Stimulated activated effector memory CD8-positive, alpha-beta T cell treated with anti-CD3 and anti-CD28 coated beads, Interleukin-12 subunit alpha, Interleukin-12 subunit beta, amount 100 ng/mL, for 72 hours (primary cell): ENCODE results near the gene MEPE.

Source experiments
- ATAC-seq: fragments of 150-1000 bp; cut with Tn5 transposase; 2 replicates; pipeline ENCODE4 v1.10.0; 2021
- DNase-seq, 2 donors: peaks; one replicate each; pipeline ENCODE4 v3.0.0; 2021 to 2022; ENCODE audit warnings: low spot score in 2 of 2
- H3K27ac Mint-ChIP-seq: one replicate; pipeline ENCODE4 v1.8.0; 2022; ENCODE audit warnings: mild to moderate bottlenecking, mixed read lengths
- H3K36me3 Mint-ChIP-seq: one replicate; pipeline ENCODE4 v1.8.0; 2022; ENCODE audit warnings: mild to moderate bottlenecking, mixed read lengths
- H3K4me1 Mint-ChIP-seq: one replicate; pipeline ENCODE4 v1.8.0; 2022; ENCODE audit warnings: mixed read lengths
- H3K4me3 Mint-ChIP-seq: one replicate; pipeline ENCODE4 v1.8.0; 2022; ENCODE audit warnings: mild to moderate bottlenecking, mixed read lengths
- H3K9me3 Mint-ChIP-seq: one replicate; pipeline ENCODE4 v1.8.0; 2022; ENCODE audit warnings: mixed read lengths

MEPE gene

GRCh38 chr4:87832669-87833068 is at the start of gene MEPE:
Gene MEPE, plus strand, starts transcription at chr4:87832969. Its CDS starts 1,746 bp downstream, at chr4:87834715.
- Mint-ChIP-seq H3K4me3 (no peak within 1 kb of the TSS), H3K36me3 (no peaks in the 10 kb centered on the region), H3K4me1 (no peaks in the 10 kb centered on the region), H3K9me3 (no peaks in the 10 kb centered on the region), H3K27ac (no peak within 1 kb of the TSS)
- ATAC-seq (no peak), DNase-seq (no peak)

- Mint-ChIP-seq H3K4me1 (no peaks in the 10 kb centered on the region), H3K36me3 (no peaks in the 10 kb centered on the region), H3K4me3 (no peak overlapping the region), H3K27ac (no peak overlapping the region), H3K9me3 (no peaks in the 10 kb centered on the region)
- ATAC-seq, result no peak
- DNase-seq, result no peak
Observed at GRCh38 chr4:87783781-87784180, 49.0 kb upstream of the MEPE start.

- Mint-ChIP-seq H3K4me1 (no peaks in the 10 kb centered on the region), H3K27ac (no peak overlapping the region), H3K36me3 (no peaks in the 10 kb centered on the region), H3K4me3 (no peak overlapping the region), H3K9me3 (no peaks in the 10 kb centered on the region)
- ATAC-seq (no peak), DNase-seq (no peak)
Observed at GRCh38 chr4:87785731-87786509, 46.8 kb upstream of the MEPE start.

DNA sequence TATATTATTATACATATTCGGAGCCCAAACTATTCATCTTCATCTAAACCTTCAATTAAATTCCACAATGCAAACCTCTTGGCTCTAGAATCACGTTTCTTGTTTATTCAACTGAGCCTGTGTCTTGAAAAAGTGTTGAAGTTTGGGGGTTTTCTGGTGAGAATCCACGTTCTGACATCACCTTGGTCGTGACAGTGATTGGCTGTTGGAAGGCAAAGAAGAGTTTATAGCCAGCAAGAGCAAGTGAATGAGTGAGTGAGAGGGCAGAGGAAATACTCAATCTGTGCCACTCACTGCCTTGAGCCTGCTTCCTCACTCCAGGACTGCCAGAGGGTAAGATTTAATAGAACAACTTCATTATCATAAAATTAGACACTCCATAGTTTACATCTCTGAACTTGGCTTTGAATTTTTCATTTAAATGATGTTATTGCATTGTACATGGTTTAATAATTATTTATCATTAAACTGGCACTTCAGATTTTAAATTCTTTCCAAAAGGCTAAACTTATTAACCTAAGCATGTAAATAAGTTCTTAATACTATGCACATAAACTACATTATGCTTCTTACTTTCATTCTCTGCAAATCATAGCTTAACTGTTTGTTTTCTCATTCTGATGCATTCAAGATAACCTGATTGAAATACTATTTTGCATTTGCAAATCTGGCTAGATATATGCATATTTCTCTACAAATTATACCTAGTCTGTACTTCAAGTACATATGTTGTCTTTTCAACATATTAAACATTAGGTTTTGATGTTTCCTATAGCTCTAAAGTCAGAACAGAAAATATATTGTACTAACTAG is 33.3 kb upstream of the MEPE start, which contains the start of gene IBSP:
TSS of gene IBSP (plus strand) at position 254 of the 813 bp plus-strand sequence. CDS start 2,808 bp downstream, outside the sequence.
- DNase-seq (no peak), ATAC-seq (no peak)
- H3K36me3 Mint-ChIP-seq, result no peaks in the 10 kb centered on the region
- H3K9me3 Mint-ChIP-seq, result no peaks in the 10 kb centered on the region
- H3K4me1 Mint-ChIP-seq, result no peaks in the 10 kb centered on the region
- no peak within 1 kb of the TSS for H3K4me3 Mint-ChIP-seq
- no peak within 1 kb of the TSS for H3K27ac Mint-ChIP-seq

DNA sequence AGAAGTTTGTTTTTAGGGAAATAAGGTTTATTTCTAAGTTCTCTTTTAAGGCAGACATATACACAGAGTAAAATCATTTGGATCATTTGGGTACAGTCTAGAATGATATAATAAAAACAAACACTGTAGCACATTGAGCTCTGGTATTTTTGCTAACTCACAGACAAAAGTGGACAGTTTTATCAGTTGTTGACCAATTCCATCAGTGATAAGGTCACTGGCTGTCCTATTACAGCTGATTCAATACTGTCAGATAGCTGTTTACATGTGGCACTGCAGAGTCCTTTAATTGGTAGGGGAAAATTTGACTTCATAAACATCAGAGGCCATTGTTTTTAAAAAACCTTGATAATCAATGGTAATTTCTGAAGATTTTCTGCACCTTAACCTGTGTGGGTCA is 29.9 kb upstream of the MEPE start:
- ATAC-seq, result no peak
- no peaks in the 10 kb centered on the region for H3K36me3 Mint-ChIP-seq
- DNase-seq, result no peak
- no peak overlapping the region for H3K27ac Mint-ChIP-seq
- no peaks in the 10 kb centered on the region for H3K9me3 Mint-ChIP-seq
- no peaks in the 10 kb centered on the region for H3K4me1 Mint-ChIP-seq
- no peak overlapping the region for H3K4me3 Mint-ChIP-seq

DNA sequence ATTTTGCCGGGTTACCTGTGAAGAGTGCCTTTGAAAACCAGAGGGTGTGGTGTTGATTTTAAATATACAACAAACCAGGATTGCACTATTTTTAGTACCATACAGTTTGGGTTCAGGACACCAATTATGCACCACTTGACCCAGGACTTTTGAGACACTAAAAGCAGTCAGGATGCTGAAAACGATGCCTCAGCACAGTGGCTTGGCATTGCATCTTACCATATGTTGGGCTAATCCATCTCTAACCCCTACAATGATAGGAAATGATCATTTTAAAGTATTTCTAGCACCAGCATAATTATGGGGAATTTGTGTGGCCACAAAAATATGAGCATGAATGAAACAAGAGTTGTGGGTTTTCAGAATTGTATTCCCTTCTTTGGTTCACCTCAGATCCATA is 29.3 kb upstream of the MEPE start:
- ATAC-seq, result no peak
- no peaks in the 10 kb centered on the region for H3K4me1 Mint-ChIP-seq
- H3K4me3 Mint-ChIP-seq, result no peak overlapping the region

DNA sequence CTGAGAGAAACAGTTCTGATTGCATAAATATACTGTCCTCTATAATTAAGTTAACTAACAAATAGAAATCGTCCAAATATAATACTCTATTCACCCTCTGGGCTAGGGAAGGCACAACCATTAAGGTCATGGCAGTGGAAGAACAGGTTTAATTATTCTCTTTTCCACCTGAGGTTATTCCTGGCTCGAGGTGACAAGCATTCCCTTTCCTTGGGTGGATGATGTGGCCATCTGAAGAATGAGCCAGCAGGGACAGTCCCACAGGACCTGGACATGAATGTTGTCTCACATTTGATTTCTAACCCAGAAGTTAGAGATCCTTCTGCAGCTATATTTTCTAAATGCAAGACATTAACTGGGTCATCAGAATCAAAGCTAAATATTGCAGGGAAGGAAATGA is 27.9 kb upstream of the MEPE start:
- DNase-seq (no peak), ATAC-seq (no peak)
- no peak overlapping the region for H3K4me3 Mint-ChIP-seq
- H3K36me3 Mint-ChIP-seq, result no peaks in the 10 kb centered on the region
- no peaks in the 10 kb centered on the region for H3K4me1 Mint-ChIP-seq
- no peaks in the 10 kb centered on the region for H3K9me3 Mint-ChIP-seq
- H3K27ac Mint-ChIP-seq, result no peak overlapping the region

More for the DNA sequence above, 29.3 kb upstream of the MEPE start:
- H3K36me3 Mint-ChIP-seq, result no peaks in the 10 kb centered on the region
- DNase-seq, result no peak
- H3K27ac Mint-ChIP-seq, result no peak overlapping the region
- no peaks in the 10 kb centered on the region for H3K9me3 Mint-ChIP-seq

GRCh38 chr4:87805971-87806370 is 26.8 kb upstream of the MEPE start:
- no peak overlapping the region for H3K4me3 Mint-ChIP-seq
- no peak for DNase-seq
- H3K4me1 Mint-ChIP-seq, result no peaks in the 10 kb centered on the region
- no peaks in the 10 kb centered on the region for H3K9me3 Mint-ChIP-seq
- H3K27ac Mint-ChIP-seq, result no peak overlapping the region
- no peak for ATAC-seq
- H3K36me3 Mint-ChIP-seq, result no peaks in the 10 kb centered on the region

DNA sequence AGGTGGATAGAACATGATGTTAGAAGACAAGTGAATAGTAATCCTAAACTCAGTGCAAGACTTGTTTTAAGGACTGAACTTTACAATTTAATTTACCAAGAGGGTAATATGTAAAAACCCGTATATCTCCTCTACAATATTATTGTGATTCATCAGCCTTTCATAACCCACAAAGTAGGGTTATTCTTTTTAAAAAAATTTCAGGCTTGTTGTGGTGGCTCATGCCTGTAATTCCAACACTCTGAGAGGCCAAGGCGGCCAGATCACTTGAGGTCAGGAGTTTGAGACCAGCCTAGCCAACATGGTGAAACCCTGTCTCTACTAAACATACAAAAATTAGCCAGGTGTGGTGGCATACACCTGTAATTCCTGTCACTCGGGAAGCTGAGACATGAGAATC is 26.2 kb upstream of the MEPE start:
- Mint-ChIP-seq H3K4me1 (no peaks in the 10 kb centered on the region), H3K36me3 (no peaks in the 10 kb centered on the region), H3K9me3 (peaks cover 3% of the 10 kb centered on the region), H3K4me3 (no peak overlapping the region), H3K27ac (no peak overlapping the region)
- DNase-seq, result no peak
- ATAC-seq, result no peak

DNA sequence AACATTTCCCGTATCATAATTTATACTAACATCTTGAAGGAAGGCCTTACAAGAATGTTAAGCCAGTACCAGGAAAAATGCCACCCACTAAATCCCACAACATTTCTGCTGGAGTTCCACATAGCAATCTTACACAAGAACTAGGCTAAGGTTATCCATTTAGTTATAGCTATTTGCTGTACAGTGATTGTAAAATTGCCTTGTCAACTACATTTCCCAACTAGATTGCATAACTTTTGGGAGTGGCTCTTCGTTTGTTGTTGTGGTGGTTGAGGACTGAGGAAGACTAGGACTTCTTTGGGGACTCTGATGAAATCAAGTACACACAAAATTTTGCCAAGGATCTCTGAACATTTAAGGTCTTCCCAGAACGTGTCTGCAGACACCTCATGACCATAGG is 25.4 kb upstream of the MEPE start:
- Mint-ChIP-seq H3K4me3 (no peak overlapping the region), H3K36me3 (no peaks in the 10 kb centered on the region), H3K27ac (no peak overlapping the region), H3K9me3 (peaks cover 3% of the 10 kb centered on the region), H3K4me1 (no peaks in the 10 kb centered on the region)
- DNase-seq (no peak), ATAC-seq (no peak)

- ATAC-seq (no peak), DNase-seq (no peak)
- Mint-ChIP-seq H3K36me3 (no peaks in the 10 kb centered on the region), H3K27ac (no peak overlapping the region), H3K4me3 (no peak overlapping the region), H3K9me3 (peaks cover 6% of the 10 kb centered on the region), H3K4me1 (no peaks in the 10 kb centered on the region)
Observed at GRCh38 chr4:87811977-87812376, 20.8 kb upstream of the MEPE start.

DNA sequence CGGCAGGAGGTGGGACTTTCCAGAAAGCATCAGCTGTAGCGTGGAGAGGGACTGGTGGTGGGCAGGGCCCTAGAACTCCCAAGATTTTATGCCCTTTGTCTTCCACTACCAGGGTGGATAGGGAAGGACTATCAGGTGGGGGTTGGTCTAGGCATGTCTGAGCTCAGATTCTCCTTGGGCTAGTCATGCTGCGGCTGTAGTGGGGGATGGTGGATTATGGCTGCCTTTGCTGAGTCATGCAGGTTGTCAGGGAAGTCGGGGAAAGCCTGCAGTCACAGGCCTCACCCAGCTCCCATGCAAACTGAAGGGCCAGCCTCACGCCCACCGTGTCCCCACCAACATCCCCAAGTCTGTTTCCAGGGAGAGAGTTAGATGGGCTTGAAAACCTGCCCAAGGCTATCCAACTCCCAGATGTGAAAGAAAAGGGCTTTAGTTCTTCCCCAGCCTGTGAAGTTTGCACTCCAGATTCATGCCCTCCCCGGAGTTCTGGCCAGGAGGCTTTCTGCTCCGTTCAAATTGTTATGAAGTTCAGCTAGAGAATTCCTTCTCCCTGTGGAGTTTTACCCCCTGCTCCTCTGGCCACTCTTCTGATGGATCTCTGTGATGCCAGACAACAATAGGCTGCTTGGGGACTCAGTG is 13.4 kb upstream of the MEPE start:
- no peak overlapping the region for H3K4me3 Mint-ChIP-seq
- H3K4me1 Mint-ChIP-seq, result no peaks in the 10 kb centered on the region
- no peaks in the 10 kb centered on the region for H3K36me3 Mint-ChIP-seq
- H3K9me3 Mint-ChIP-seq, result peaks cover 3% of the 10 kb centered on the region
- no peak for ATAC-seq
- no peak for DNase-seq
- H3K27ac Mint-ChIP-seq, result no peak overlapping the region

GRCh38 chr4:87823200-87823599 is 9.6 kb upstream of the MEPE start:
- Mint-ChIP-seq H3K9me3 (no peaks in the 10 kb centered on the region), H3K27ac (no peak overlapping the region), H3K36me3 (peaks cover 5% of the 10 kb centered on the region), H3K4me1 (no peaks in the 10 kb centered on the region), H3K4me3 (no peak overlapping the region)
- DNase-seq (no peak), ATAC-seq (no peak)

DNA sequence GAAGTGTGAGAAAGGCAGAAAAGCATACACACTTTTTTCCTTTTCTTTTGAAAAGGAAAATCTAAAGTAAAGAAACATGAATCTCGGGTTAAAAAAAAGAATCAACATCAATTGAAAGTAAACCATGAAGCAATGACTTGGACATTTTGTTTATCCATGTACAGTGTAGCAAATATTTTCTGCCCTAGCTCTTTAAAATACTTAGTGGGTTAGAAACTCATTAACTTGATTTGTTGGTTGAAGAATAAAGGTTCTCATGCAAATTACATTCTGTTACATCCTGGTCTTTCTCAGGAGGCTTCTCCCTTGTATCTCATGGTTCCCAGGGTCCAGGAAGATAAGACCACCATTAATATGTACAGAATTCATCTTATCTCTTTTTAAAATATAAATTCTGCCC is 9.0 kb upstream of the MEPE start:
- Mint-ChIP-seq H3K4me3 (no peak overlapping the region), H3K27ac (no peak overlapping the region), H3K4me1 (no peaks in the 10 kb centered on the region), H3K36me3 (peaks cover 5% of the 10 kb centered on the region), H3K9me3 (no peaks in the 10 kb centered on the region)
- ATAC-seq (no peak), DNase-seq (no peak)

GRCh38 chr4:87824352-87824751 is 8.4 kb upstream of the MEPE start:
- no peak for DNase-seq
- no peak overlapping the region for H3K4me3 Mint-ChIP-seq
- ATAC-seq, result no peak
- H3K36me3 Mint-ChIP-seq, result peaks cover 5% of the 10 kb centered on the region
- no peak overlapping the region for H3K27ac Mint-ChIP-seq
- no peaks in the 10 kb centered on the region for H3K9me3 Mint-ChIP-seq
- no peaks in the 10 kb centered on the region for H3K4me1 Mint-ChIP-seq
